GM12878 (cell line): Measurements from ENCODE around the gene RDH16. TPM values are rescaled to one million over a fixed set of nuclear protein-coding genes. Genes with fewer than 3 reads are reported as not detected.

ENCODE experiments used
- ATAC-seq: fragments of 200-7000 bp; cut with Tn5 transposase; 3 replicates; pipeline ENCODE4 v1.9.1; 2020; ENCODE audit warnings: mild to moderate bottlenecking, moderate library complexity
- BruUV-seq: library from RNA; stranded (reverse); fragments of 400-500 nt; replicated peaks from 2 replicates; lab custom pipeline; 2021; lab: Mats Ljungman, UMichigan
- CTCF ChIA-PET: fragments of 300-600 bp; sonication (Branson Sonifier 250); formaldehyde crosslinking; extraction: SDS; loops from one replicate; lab custom pipeline; 2021; ENCODE audit warnings: inconsistent platforms; lab: Yijun Ruan, JAX
- POLR2A ChIA-PET: fragments of 350-600 bp; formaldehyde crosslinking; extraction: SDS; loops from one replicate; lab custom pipeline; 2021; ENCODE audit warnings: inconsistent platforms; lab: Charles Lee
- RAD21 ChIA-PET: fragments of 300-600 bp; sonication (Branson Sonifier 250); formaldehyde crosslinking; loops from one replicate; lab custom pipeline; 2023; ENCODE audit warnings: antibody characterized with exemption; ENCODE audit not compliant: unreplicated experiment; lab: Charles Lee
- SMC1A ChIA-PET: fragments of 300-600 bp; sonication (Branson Sonifier 250); formaldehyde crosslinking; loops from one replicate; lab custom pipeline; 2023; ENCODE audit not compliant: unreplicated experiment, uncharacterized antibody; lab: Charles Lee
- DNase-seq: peaks from one replicate; pipeline ENCODE4 v3.0.0-alpha.2; 2011; ENCODE audit warnings: low read depth, low spot score
- FAIRE-seq: peaks from 3 replicates; lab custom pipeline; 2011; peaks lifted over from hg19 to GRCh38; lab: Jason Lieb, UNC
- H2AFZ ChIP-seq: 2 replicates; pipeline ENCODE4 v1.6.0; 2011; ENCODE audit warnings: low read depth, low read length, control low read depth; ENCODE audit not compliant: control insufficient read depth
- H3K27ac ChIP-seq: 2 replicates; pipeline ENCODE4 v1.5.1; 2011; ENCODE audit warnings: control low read depth; ENCODE audit not compliant: control insufficient read depth, insufficient read depth
- H3K27me3 ChIP-seq, 2 experiments: replicated peaks in 1 of 2; 2 replicates each; pipeline versions ENCODE4 v1.6.0 to v1.6.1; 2011; ENCODE audit warnings: low read length in 1 of 2; ENCODE audit not compliant: control insufficient read depth in 2 of 2, insufficient read depth in 2 of 2
- H3K36me3 ChIP-seq, 2 experiments: 2 replicates each; pipeline ENCODE4 v1.5.1; 2011; ENCODE audit warnings: low read length in 1 of 2; ENCODE audit not compliant: control insufficient read depth in 2 of 2, insufficient read depth in 2 of 2
- H3K4me1 ChIP-seq: 2 replicates; pipeline ENCODE4 v1.6.1; 2011; ENCODE audit warnings: mild to moderate bottlenecking, low read length, moderate library complexity, mixed read lengths; ENCODE audit not compliant: control insufficient read depth, insufficient read depth
- H3K4me2 ChIP-seq: 2 replicates; pipeline ENCODE4 v1.6.0; 2011; ENCODE audit warnings: control low read depth; ENCODE audit not compliant: control insufficient read depth, insufficient read depth
- H3K4me3 ChIP-seq: fragments of 200-600 bp; sonication (generic); 2 replicates; pipeline ENCODE4 v1.5.1; 2016
- H3K79me2 ChIP-seq: 2 replicates; pipeline ENCODE4 v1.6.0; 2011; ENCODE audit warnings: low read length; ENCODE audit not compliant: control insufficient read depth, insufficient read depth
- H3K9ac ChIP-seq: 2 replicates; pipeline ENCODE4 v1.8.0; 2011; ENCODE audit warnings: low read length, control low read depth, mixed read lengths; ENCODE audit not compliant: control insufficient read depth, insufficient read depth
- H3K9me3 ChIP-seq: replicated peaks from 3 replicates; pipeline ENCODE4 v1.5.1; 2011; ENCODE audit warnings: mild to moderate bottlenecking, low read length; ENCODE audit not compliant: control insufficient read depth, insufficient read depth
- H4K20me1 ChIP-seq: 2 replicates; pipeline ENCODE4 v1.6.0; 2011; ENCODE audit not compliant: control insufficient read depth, insufficient read depth
- ATF7 ChIP-seq: fragments of 450-650 bp; IDR thresholded peaks from 2 replicates; pipeline ENCODE4 v1.6.1; 2016; ENCODE audit warnings: low read depth, mild to moderate bottlenecking
- ESRRA ChIP-seq: IDR thresholded peaks from 2 replicates; pipeline ENCODE4 v1.6.1; 2012; ENCODE audit warnings: mild to moderate bottlenecking, low read length, improper control_type of control experiment
- FOXM1 ChIP-seq: IDR thresholded peaks from 2 replicates; pipeline ENCODE4 v1.6.1; 2012; ENCODE audit warnings: low read depth, mild to moderate bottlenecking, inconsistent platforms, low read length, moderate library complexity
- HDGF ChIP-seq: fragments of 450-650 bp; IDR thresholded peaks from 2 replicates; pipeline ENCODE4 v1.6.1; 2016; ENCODE audit warnings: antibody characterized with exemption
- NRF1 ChIP-seq: conservative IDR thresholded peaks from 2 replicates; pipeline ENCODE4 v1.6.1; 2011; ENCODE audit warnings: mild to moderate bottlenecking, low read depth, low read length, improper control_type of control experiment
- PAX5 ChIP-seq: IDR thresholded peaks from 2 replicates; pipeline ENCODE4 v1.6.1; 2011; ENCODE audit warnings: low read depth, low read length, borderline replicate concordance
- RAD51 ChIP-seq: fragments of 450-650 bp; IDR thresholded peaks from 2 replicates; pipeline ENCODE4 v1.6.1; 2016; ENCODE audit warnings: moderate library complexity, mild to moderate bottlenecking, inconsistent platforms
- SP1 ChIP-seq: IDR thresholded peaks from one replicate; pipeline ENCODE4 v1.6.1; 2011; ENCODE audit warnings: low read depth, low read length
- SRF ChIP-seq, 2 experiments: IDR thresholded peaks; 2 replicates each; pipeline ENCODE4 v1.6.1; 2011; ENCODE audit warnings: low read depth in 2 of 2, low read length in 2 of 2, mild to moderate bottlenecking in 1 of 2, moderate library complexity in 1 of 2
- SUZ12 ChIP-seq: fragments of 200-600 bp; sonication (generic); IDR thresholded peaks from one replicate; pipeline ENCODE4 v1.6.1; 2018; ENCODE audit warnings: antibody characterized with exemption, mild to moderate bottlenecking; ENCODE audit not compliant: unreplicated experiment
- TBL1XR1 ChIP-seq: IDR thresholded peaks from 2 replicates; pipeline ENCODE4 v1.6.1; 2012; ENCODE audit warnings: low read depth, low read length, improper control_type of control experiment
- TCF7 ChIP-seq: IDR thresholded peaks from 2 replicates; pipeline ENCODE4 v1.6.1; 2014; ENCODE audit warnings: antibody characterized with exemption, borderline replicate concordance
- YBX1 ChIP-seq: fragments of 450-650 bp; IDR thresholded peaks from 2 replicates; pipeline ENCODE4 v1.6.1; 2016; ENCODE audit warnings: antibody characterized with exemption
- ZNF207 ChIP-seq: fragments of 450-650 bp; IDR thresholded peaks from 2 replicates; pipeline ENCODE4 v1.6.1; 2014; ENCODE audit warnings: antibody characterized with exemption, mild to moderate bottlenecking, borderline replicate concordance
- WGBS: methylation state at CpG from one replicate; pipeline ENCODE4 v1.1.6; 2016; ENCODE audit warnings: low lambda C conversion rate; ENCODE audit not compliant: insufficient replicate concordance, insufficient coverage; ENCODE audit errors: missing lambda C conversion rate; 5-methylcytosine and 5-hydroxymethylcytosine counted together
- in situ Hi-C: fragments of 300-500 bp; cut with MboI; formaldehyde crosslinking; loops from 9 replicates; pipeline ENCODE4 v1.14.3; 2018; ENCODE audit warnings: mixed read lengths
- intact Hi-C: fragments of 100-400 bp; cut with micrococcal nuclease; formaldehyde crosslinking; loops from one replicate; pipeline ENCODE4 v1.14.2; 2022; ENCODE audit not compliant: unreplicated experiment
- polyA plus RNA-seq, 11 experiments: library from polyadenylated mRNA; depleted of rRNA in 4 of 11; unstranded in 6 of 11; stranded (reverse) in 5 of 11; fragments of >200 nt; fragmentation: Nextera tagmentation in 4 of 11; fragmentation: Illumina TruSeq in 1 of 11; extraction: Ambion mirVana in 4 of 11; extraction: Trizol in 1 of 11; gene quantifications; 1 replicate in 1 of 11; 2 replicates in 10 of 11; pipeline versions ENCODE4 v1.2.1 to v1.2.3, GENCODE V29; 2011 to 2016; ENCODE audit warnings: inconsistent platforms in 2 of 11, missing spikeins in 2 of 11, low read depth in 1 of 11
- total RNA-seq, 4 experiments: library from RNA; depleted of rRNA in 3 of 4; stranded (reverse); fragments of >200 nt in 3 of 4; fragmentation: Illumina TruSeq in 1 of 4; extraction: Trizol in 1 of 4; gene quantifications; 2 replicates each; pipeline versions ENCODE4 v1.2.1 to v1.2.3, GENCODE V29; 2013 to 2021

Gene RDH16
- total and polyA plus RNA-seq, 10 of the 15 experiments (the other 5 are each of a cell fraction or from before 2014, with no cell fraction given) = 0.04 to 0.31 (median 0.06) TPM

- TF ChIP-seq NRF1 = no peak
- TF ChIP-seq YBX1 = no peak
- TF ChIP-seq SUZ12 = no peak
- no peak for TF ChIP-seq ESRRA
- TF ChIP-seq HDGF = no peak
These were observed 22.3 kb downstream of the RDH16 start (continued) for GRCh38 chr12:56935157-56935556.

GRCh38 chr12:56933826-56934625 is 23.4 kb downstream of the RDH16 start, which contains the start of gene SDR9C7:
TSS of gene SDR9C7 (minus strand) at chr12:56934408. CDS start at chr12:56934261, 147 bp downstream.
- ChIA-PET POLR2A (no interaction called here), SMC1A (interaction anchor here (0.6 kb wide), 1 partner anchor 145 kb away, joined by 3 read pairs; the partner anchor contains the start of gene NEMP1)

More at GRCh38 chr12:56933826-56934625, 23.4 kb downstream of the RDH16 start, which contains the start of gene SDR9C7:
- in situ Hi-C loops (no loop called here), intact Hi-C loops (no loop called here)
- no TSS peak for BruUV-seq
- H3K79me2 ChIP-seq = no peaks in the 10 kb centered on the region
- H3K4me2 ChIP-seq = no peak within 1 kb of the TSS
- TF ChIP-seq FOXM1 (no peak), RAD51 (no peak), ATF7 (no peak), SRF (IDR thresholded peaks at IDR 0.05; ENCODE audit: low read depth in 2 of 2, low read length in 2 of 2) (no peak), PAX5 (no peak), TBL1XR1 (no peak), ZNF207 (no peak), SP1 (no peak), TCF7 (no peak)
- no peaks in the 10 kb centered on the region for H3K4me1 ChIP-seq
- no peaks in the 10 kb centered on the region; a peak in 2 of 4 replicates for H3K27me3 ChIP-seq
- H3K36me3 ChIP-seq = no peaks in the 10 kb centered on the region
- no peak within 1 kb of the TSS for H3K4me3 ChIP-seq
- H2AFZ ChIP-seq = no peak within 1 kb of the TSS
- no peak for DNase-seq
- H3K9ac ChIP-seq = no peak within 1 kb of the TSS
- CTCF ChIA-PET = interaction anchor here (0.6 kb wide), 1 partner anchor 63 kb away, joined by 3 read pairs; no protein-coding TSS in a partner anchor
- H4K20me1 ChIP-seq = no peaks in the 10 kb centered on the region
- WGBS = 47% methylated on average over 15 of the region's 15 CpGs
- FAIRE-seq = no peak
- RAD21 ChIA-PET = no interaction called here
- no peak within 1 kb of the TSS for H3K27ac ChIP-seq
- no peaks in the 10 kb centered on the region for H3K9me3 ChIP-seq
- ATAC-seq = no peak
